HG03135 (cell line): ENCODE measurements around the gene ZNF746.
"Not testable (repeated sequence)": the region's sequence is repeated elsewhere in the genome, so short reads cannot be mapped to it uniquely, and the experiment has no call there.

ENCODE experiments used
- ATAC-seq: cut with Tn5 transposase; IDR thresholded peaks from one replicate; pipeline ENCODE4 v1.9.1; 2021; ENCODE audit warnings: mild to moderate bottlenecking, moderate library complexity; ENCODE audit not compliant: unreplicated experiment

Gene ZNF746

GRCh38 chr7:149459540-149460452 lies 37.8 kb downstream of the ZNF746 start:
- peak; percentile 35 for ATAC-seq

GRCh38 chr7:149459201-149459539 lies 38.4 kb downstream of the ZNF746 start:
- ATAC-seq: no peak

- ATAC-seq: no peak
These were observed 39.4 kb downstream of the ZNF746 start for GRCh38 chr7:149458235-149458634.

- no peak for ATAC-seq
These were observed 39.8 kb downstream of the ZNF746 start for GRCh38 chr7:149457766-149458165.

- ATAC-seq: no peak
These were observed 40.8 kb downstream of the ZNF746 start for GRCh38 chr7:149456506-149457421.

- ATAC-seq: no peak
These were observed 42.2 kb downstream of the ZNF746 start for GRCh38 chr7:149455175-149455950.

- ATAC-seq: no peak
These were observed 42.9 kb downstream of the ZNF746 start for GRCh38 chr7:149454750-149455149.

GRCh38 chr7:149454006-149454405 lies 43.6 kb downstream of the ZNF746 start:
- ATAC-seq: no peak

- no peak for ATAC-seq
These were observed 46.8 kb downstream of the ZNF746 start for GRCh38 chr7:149450821-149451220.

GRCh38 chr7:149449897-149450296 lies 47.7 kb downstream of the ZNF746 start:
- ATAC-seq: no peak

- ATAC-seq: no peak
These were observed 48.6 kb downstream of the ZNF746 start for GRCh38 chr7:149448961-149449360.

- not testable (repeated sequence) for ATAC-seq
These were observed 51.6 kb downstream of the ZNF746 start for GRCh38 chr7:149446026-149446425.

GRCh38 chr7:149444287-149444686 lies 53.3 kb downstream of the ZNF746 start:
- ATAC-seq: no peak

- ATAC-seq: no peak
These were observed 54.1 kb downstream of the ZNF746 start for GRCh38 chr7:149443523-149443922.

- ATAC-seq: no peak
These were observed 54.7 kb downstream of the ZNF746 start for GRCh38 chr7:149442924-149443323.

GRCh38 chr7:149440222-149440621 lies 57.4 kb downstream of the ZNF746 start:
- ATAC-seq: no peak

GRCh38 chr7:149436358-149436757 lies 61.3 kb downstream of the ZNF746 start:
- ATAC-seq: no peak

- ATAC-seq: no peak
These were observed 64.5 kb downstream of the ZNF746 start for GRCh38 chr7:149433124-149433523.

GRCh38 chr7:149432121-149432691 lies 65.4 kb downstream of the ZNF746 start:
- ATAC-seq: no peak

- ATAC-seq: no peak
These were observed 66.0 kb downstream of the ZNF746 start for GRCh38 chr7:149431486-149432120.
